Ishikawa (cell line): ENCODE measurements around the gene PEX6.

ENCODE experiments used
- CEBPB ChIP-seq: IDR thresholded peaks from 2 replicates; pipeline ENCODE4 v1.6.1; 2012
- CREB1 ChIP-seq: IDR thresholded peaks from 2 replicates; pipeline ENCODE4 v1.6.1; 2012; ENCODE audit warnings: low read depth
- EGR1 ChIP-seq: IDR thresholded peaks from 2 replicates; pipeline ENCODE4 v1.6.1; 2012
- EP300 ChIP-seq: IDR thresholded peaks from 2 replicates; pipeline ENCODE4 v1.6.1; 2012; ENCODE audit warnings: borderline replicate concordance
- FOXM1 ChIP-seq: IDR thresholded peaks from 2 replicates; pipeline ENCODE4 v1.6.1; 2012; ENCODE audit warnings: low read depth, borderline replicate concordance
- NFIC ChIP-seq: IDR thresholded peaks from 2 replicates; pipeline ENCODE4 v1.6.1; 2012
- RAD21 ChIP-seq: IDR thresholded peaks from 2 replicates; pipeline ENCODE4 v1.6.1; 2012; ENCODE audit warnings: low read depth
- TAF1 ChIP-seq: IDR thresholded peaks from 2 replicates; pipeline ENCODE4 v1.6.1; 2012; ENCODE audit warnings: low read depth, mild to moderate bottlenecking
- TCF12 ChIP-seq: IDR thresholded peaks from 2 replicates; pipeline ENCODE4 v1.6.1; 2012; ENCODE audit warnings: low read depth
- TEAD4 ChIP-seq: IDR thresholded peaks from 2 replicates; pipeline ENCODE4 v1.6.1; 2012
- YY1 ChIP-seq: IDR thresholded peaks from 2 replicates; pipeline ENCODE4 v1.6.1; 2012; ENCODE audit warnings: low read depth
- ZBTB7A ChIP-seq: IDR thresholded peaks from 2 replicates; pipeline ENCODE4 v1.6.1; 2012; ENCODE audit warnings: low read depth
- TF ChIP-seq, protein P1 (sequence below): IDR thresholded peaks from 2 replicates; pipeline ENCODE4 v1.6.1; 2012
- TF ChIP-seq, protein P2 (sequence below): IDR thresholded peaks from 2 replicates; pipeline ENCODE4 v1.6.1; 2012; ENCODE audit warnings: low read depth, mild to moderate bottlenecking
- TF ChIP-seq, protein P3 (sequence below): IDR thresholded peaks from 2 replicates; pipeline ENCODE4 v1.6.1; 2012

PEX6 gene

DNA sequence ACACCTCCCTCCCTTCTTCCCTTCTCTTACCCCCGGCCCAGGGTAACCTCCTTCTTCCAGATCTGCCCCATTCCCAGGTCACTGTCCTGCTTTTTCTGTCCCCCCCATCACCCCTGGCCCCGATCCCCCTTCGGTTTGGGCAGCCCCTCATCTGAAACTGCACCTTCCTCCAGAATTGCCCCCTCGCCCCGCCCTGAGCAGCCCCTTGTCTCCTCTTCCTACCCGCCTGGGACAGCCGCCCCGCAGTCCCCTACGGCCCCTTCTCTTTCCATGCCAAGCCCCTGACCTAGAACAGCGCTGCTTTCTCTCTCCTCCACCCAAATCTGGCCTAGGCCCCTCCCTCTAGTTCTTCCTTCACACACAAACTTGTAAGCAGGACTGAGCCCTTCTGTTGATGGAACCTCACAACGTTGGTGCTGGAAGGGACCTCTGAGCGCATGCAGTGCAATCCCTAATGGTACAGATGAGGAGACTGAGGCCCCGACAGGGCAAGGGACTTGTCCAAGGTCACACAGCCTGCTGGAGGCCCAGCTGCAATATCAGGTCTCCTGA lies 6.0 kb upstream of the PEX6 start:
- TF ChIP-seq CEBPB (no peak), CREB1 (no peak), NFIC (no peak), EGR1 (no peak), EP300 (no peak), ZBTB7A (no peak), TAF1 (no peak), RAD21 (no peak), TCF12 (no peak), TEAD4 (no peak), YY1 (no peak)
- TF ChIP-seq, protein P1, sequence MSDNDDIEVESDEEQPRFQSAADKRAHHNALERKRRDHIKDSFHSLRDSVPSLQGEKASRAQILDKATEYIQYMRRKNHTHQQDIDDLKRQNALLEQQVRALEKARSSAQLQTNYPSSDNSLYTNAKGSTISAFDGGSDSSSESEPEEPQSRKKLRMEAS, result no peak
- TF ChIP-seq, protein P2, sequence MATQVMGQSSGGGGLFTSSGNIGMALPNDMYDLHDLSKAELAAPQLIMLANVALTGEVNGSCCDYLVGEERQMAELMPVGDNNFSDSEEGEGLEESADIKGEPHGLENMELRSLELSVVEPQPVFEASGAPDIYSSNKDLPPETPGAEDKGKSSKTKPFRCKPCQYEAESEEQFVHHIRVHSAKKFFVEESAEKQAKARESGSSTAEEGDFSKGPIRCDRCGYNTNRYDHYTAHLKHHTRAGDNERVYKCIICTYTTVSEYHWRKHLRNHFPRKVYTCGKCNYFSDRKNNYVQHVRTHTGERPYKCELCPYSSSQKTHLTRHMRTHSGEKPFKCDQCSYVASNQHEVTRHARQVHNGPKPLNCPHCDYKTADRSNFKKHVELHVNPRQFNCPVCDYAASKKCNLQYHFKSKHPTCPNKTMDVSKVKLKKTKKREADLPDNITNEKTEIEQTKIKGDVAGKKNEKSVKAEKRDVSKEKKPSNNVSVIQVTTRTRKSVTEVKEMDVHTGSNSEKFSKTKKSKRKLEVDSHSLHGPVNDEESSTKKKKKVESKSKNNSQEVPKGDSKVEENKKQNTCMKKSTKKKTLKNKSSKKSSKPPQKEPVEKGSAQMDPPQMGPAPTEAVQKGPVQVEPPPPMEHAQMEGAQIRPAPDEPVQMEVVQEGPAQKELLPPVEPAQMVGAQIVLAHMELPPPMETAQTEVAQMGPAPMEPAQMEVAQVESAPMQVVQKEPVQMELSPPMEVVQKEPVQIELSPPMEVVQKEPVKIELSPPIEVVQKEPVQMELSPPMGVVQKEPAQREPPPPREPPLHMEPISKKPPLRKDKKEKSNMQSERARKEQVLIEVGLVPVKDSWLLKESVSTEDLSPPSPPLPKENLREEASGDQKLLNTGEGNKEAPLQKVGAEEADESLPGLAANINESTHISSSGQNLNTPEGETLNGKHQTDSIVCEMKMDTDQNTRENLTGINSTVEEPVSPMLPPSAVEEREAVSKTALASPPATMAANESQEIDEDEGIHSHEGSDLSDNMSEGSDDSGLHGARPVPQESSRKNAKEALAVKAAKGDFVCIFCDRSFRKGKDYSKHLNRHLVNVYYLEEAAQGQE, result no peak
- TF ChIP-seq, protein P3, sequence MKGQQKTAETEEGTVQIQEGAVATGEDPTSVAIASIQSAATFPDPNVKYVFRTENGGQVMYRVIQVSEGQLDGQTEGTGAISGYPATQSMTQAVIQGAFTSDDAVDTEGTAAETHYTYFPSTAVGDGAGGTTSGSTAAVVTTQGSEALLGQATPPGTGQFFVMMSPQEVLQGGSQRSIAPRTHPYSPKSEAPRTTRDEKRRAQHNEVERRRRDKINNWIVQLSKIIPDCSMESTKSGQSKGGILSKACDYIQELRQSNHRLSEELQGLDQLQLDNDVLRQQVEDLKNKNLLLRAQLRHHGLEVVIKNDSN, result no peak

DNA sequence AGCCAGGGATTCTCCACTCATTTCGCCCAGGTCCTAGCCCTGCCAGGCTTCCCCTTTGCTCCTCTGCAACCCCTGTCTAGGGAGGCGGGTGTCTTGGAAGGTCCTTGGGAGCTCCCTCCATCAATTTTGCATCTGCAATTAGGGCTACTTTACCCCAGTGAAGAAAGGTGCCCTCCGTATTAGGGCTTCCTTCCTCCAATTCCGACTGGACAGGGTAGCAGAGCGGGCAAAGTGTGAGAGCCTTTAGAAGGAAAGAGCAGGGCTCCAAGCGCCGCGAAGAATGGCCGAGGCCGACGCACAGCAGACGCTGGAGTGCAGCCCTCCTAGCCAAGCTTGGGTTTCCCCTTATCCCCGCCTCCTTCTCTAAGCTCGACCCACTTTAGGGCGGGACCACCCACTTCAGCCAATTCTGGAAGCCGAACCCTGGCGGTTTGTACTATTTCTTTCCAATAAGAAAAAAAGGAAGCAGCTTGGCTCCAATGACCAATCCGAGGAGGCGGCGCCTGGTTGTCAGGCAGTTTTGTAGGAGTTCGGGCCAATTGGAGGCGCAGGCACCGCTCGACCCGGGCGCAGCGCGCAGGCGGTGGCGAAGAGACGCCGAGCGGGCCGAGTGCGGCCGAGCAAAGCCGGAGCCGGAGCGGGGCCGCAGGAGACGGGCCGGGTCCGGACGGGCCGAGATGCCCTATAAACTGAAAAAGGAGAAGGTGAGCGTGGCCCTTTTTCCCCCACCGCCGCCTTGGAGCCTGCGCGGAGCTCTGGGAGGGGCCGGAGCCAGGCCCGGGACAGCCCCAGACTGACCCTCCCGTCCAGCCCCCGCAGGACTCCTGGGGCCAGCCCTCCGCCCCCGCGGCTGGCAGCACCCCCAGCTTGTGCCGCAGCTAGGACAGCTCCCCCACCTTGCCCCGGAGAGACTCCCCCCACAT lies 5.3 kb upstream of the PEX6 start, which contains the start of gene PPP2R5D:
PPP2R5D (plus strand) TSS at position 570 of the 923 bp plus-strand sequence; CDS start at position 678, 108 bp downstream.
- TF ChIP-seq ZBTB7A (no peak), CEBPB (no peak), TAF1 (peak; percentile 67), YY1 (peak; percentile 66; the same call in 1 of the 2 replicates), NFIC (no peak), EGR1 (peak; percentile 90), FOXM1 (no peak), TEAD4 (no peak), RAD21 (no peak), CREB1 (no peak), EP300 (no peak), TCF12 (no peak)
- TF ChIP-seq, protein P1, result peak; percentile 33
- TF ChIP-seq, protein P2, result no peak
- TF ChIP-seq, protein P3, result no peak

DNA sequence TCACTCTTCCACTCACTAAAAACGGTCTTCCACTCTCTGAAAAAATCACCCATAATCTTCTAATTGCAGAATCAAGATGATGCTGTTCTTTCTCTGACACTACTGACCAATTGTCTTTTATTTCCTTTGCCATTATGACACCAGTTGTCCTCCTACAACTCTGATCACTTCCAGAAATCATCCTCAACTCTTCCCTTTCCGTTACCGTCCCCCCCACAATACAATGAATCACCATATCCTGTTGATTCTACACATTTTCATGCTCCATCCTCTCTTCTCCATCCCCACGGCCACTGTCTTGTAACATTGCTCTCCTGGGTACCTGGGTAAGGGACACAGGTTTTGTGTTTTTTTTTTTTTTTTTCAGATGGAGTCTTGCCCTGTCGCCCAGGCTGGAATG lies 2.9 kb upstream of the PEX6 start:
- TF ChIP-seq ZBTB7A, result no peak
- no peak for TF ChIP-seq YY1
- no peak for TF ChIP-seq CREB1
- no peak for TF ChIP-seq EGR1
- no peak for TF ChIP-seq TAF1
- TF ChIP-seq TEAD4, result no peak
- TF ChIP-seq EP300, result no peak
- TF ChIP-seq, protein P1, result no peak
- TF ChIP-seq, protein P2, result no peak
- TF ChIP-seq, protein P3, result no peak
- no peak for TF ChIP-seq RAD21
